ENCODE measurements around the gene HOXA4.

HOXA4 gene

GRCh38 chr7:27168265-27168947 is 37.8 kb upstream of the HOXA4 start:
- DNase-seq = no peak

GRCh38 chr7:27167916-27168264 is 37.3 kb upstream of the HOXA4 start:
- no peak for DNase-seq

GRCh38 chr7:27166531-27167505 is 36.3 kb upstream of the HOXA4 start:
- DNase-seq = no peak

GRCh38 chr7:27165996-27166530 is 35.5 kb upstream of the HOXA4 start:
- no peak for DNase-seq

GRCh38 chr7:27165089-27165995 is 34.8 kb upstream of the HOXA4 start, which contains the start of gene HOXA9:
Gene HOXA9, minus strand, starts transcription at chr7:27165537. Its CDS starts 80 bp downstream, at chr7:27165457.
- DNase-seq = no peak

GRCh38 chr7:27164367-27165088 is 34.0 kb upstream of the HOXA4 start:
- no peak for DNase-seq

GRCh38 chr7:27164045-27164366 is 33.4 kb upstream of the HOXA4 start:
- no peak for DNase-seq

- no peak for DNase-seq
These were observed 32.9 kb upstream of the HOXA4 start for GRCh38 chr7:27163288-27164044.

GRCh38 chr7:27162561-27163287 is 32.2 kb upstream of the HOXA4 start:
- no peak for DNase-seq

- no peak for DNase-seq
These were observed 31.4 kb upstream of the HOXA4 start for GRCh38 chr7:27161721-27162560.

- DNase-seq = no peak
These were observed 30.7 kb upstream of the HOXA4 start for GRCh38 chr7:27161214-27161720.

GRCh38 chr7:27160546-27161213 is 30.1 kb upstream of the HOXA4 start:
- peak; percentile 70 for DNase-seq

GRCh38 chr7:27160145-27160545 is 29.6 kb upstream of the HOXA4 start:
- DNase-seq = no peak

GRCh38 chr7:27159266-27160144 is 28.9 kb upstream of the HOXA4 start:
- DNase-seq = no peak

- DNase-seq = no peak
These were observed 28.1 kb upstream of the HOXA4 start for GRCh38 chr7:27158436-27159265.

GRCh38 chr7:27157702-27158431 is 27.3 kb upstream of the HOXA4 start:
- no peak for DNase-seq

All from NCI-H2227 treated with DMSO at 0.1 percent for 48 hours (cell line).